GM18951 (cell line): ENCODE data around the gene NTSR1.

Experiments used
- POLR2A ChIP-seq: IDR thresholded peaks from 4 replicates; pipeline ENCODE4 v1.6.1; 2011; ENCODE audit warnings: mild to moderate bottlenecking; ENCODE audit not compliant: insufficient read length, insufficient read depth; ENCODE audit errors: extremely low read depth
- in situ Hi-C: fragments of 300-500 bp; cut with MboI; formaldehyde crosslinking; loops from one replicate; pipeline ENCODE4 v1.12.0; 2022; ENCODE audit warnings: low sequenced_read_pairs, mixed read lengths, inconsistent platforms; ENCODE audit not compliant: unreplicated experiment

The NTSR1 gene

DNA sequence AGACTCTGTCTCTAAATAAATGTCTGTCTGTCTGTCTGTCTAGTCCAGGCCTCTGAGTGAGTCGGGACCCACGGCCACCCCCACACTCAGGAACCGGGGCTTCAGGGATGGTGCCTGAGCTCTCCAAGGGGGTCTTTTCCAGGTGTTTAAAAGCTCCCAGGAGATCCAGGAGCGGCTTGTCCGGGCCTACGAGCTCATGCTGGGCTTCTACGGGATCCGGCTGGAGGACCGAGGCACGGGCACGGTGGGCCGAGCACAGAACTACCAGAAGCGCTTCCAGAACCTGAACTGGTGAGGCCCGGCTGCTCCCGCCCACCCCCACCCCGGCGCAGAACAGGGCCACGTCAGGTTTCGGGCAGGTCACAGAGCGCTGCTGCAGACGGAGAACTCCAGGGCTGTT lies 102.7 kb downstream of the NTSR1 start:
- in situ Hi-C loops, result no loop called here

DNA sequence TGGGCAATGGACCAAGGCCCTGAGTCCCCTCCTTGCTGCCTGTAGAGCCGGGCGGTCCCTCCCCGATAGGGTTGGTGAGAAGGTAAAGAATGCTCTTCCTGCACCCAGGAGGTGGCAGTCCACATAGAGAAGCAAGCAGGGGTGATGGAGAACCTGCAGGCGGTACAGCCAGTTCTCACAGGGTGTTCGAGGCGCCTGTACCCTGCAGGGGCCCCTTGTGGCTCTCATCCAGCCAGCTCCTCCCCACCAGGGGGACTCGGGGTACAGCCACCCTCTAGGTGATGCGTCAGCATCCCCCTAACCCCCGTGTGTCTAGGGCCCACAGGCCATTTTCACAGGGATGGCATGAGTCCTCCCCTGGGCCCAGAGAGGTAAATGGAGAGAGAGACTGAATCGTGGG lies 103.1 kb downstream of the NTSR1 start:
- in situ Hi-C loops, result no loop called here
- no peak for TF ChIP-seq POLR2A

More for the DNA sequence above, 102.7 kb downstream of the NTSR1 start:
- TF ChIP-seq POLR2A, result no peak
